Stimulated activated CD4-positive, alpha-beta T cell treated with anti-CD3 and anti-CD28 coated beads, Interleukin-2, amount 100 ng/mL, for 24 hours (primary cell): Measurements from ENCODE around the gene ATP4A.
A peak's percentile ranks its signal among the peaks of the same experiment; 100 is the strongest.

ENCODE experiments used
- DNase-seq, 2 donors: peaks; one replicate each; pipeline ENCODE4 v3.0.0-alpha.2; 2020

The ATP4A gene

DNA sequence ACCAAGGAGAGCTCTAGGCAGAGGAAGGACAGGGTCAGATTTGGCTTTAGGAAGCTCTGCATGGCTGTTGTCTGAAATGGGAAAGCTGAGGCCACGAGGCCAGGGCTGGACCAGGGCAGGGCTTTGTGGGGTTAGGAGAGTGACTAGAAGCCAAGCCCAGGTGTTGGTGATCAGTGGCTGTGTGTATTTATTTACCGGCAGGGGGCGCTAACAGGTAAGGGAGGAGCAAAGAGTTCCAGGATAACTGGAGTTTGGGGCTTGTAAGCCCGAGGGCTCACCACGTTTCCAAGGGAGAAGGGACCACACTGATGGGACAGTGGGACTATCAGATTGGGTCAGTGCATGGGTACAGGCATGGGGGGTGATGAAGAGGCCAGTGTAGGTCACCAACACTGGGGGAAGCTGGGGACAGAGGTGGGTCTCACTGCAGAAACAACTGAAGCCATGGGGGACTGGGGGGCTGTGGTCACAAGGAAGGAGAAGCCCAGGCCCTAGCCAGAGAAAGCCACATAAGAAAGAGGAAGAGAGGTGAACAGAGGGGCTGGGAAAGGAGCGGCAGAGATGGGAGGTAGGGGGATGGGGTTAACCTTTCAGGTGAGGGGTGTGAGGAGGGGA is 14.2 kb downstream of the ATP4A start:
- peak; percentile 51 to 60 for DNase-seq

GRCh38 chr19:35546532-35546931 is 16.9 kb downstream of the ATP4A start:
- DNase-seq: no peak

- peak; percentile 69 to 81 for DNase-seq
These were observed 17.5 kb downstream of the ATP4A start for GRCh38 chr19:35545855-35546381.

- DNase-seq: peak; percentile 82 to 92
These were observed 18.2 kb downstream of the ATP4A start, which contains the start of gene TMEM147 for GRCh38 chr19:35545001-35545854. TMEM147 (plus strand) TSS chr19:35545626; CDS start chr19:35545740, 114 bp downstream.

DNA sequence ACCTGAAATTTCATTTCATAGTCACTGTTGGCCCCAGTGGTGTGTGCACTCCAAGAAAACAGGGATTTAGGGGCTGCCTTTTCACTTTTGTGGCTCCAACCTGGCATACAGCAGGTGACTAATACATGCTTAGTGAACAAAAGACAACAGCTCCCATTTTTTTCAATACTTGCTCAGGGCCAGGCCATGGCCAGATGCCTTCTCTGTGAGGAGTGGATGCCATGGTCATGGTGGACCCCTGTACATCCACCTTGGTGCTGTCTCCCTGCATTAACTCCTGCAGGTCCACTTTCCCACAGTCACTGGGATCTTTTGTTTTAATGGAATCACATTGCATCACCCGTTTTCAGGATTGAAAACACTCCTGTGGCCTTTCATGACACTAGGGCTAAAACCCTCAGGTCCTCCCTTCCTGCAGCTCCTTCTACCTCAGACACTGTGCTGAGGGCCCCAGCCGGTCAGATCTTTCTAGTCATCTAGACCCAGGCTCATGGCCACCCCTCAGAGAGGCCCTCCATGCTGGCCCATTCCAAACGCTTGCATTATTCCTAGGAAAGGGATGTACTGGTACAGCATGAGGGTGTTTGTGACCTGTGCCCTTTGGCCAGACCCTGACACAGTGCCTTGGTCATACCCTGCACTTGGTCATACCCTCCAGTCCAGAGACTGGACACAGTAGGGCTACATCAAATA is 19.2 kb downstream of the ATP4A start:
- DNase-seq: no peak

- no peak for DNase-seq
These were observed 20.0 kb downstream of the ATP4A start for GRCh38 chr19:35543280-35544109.

GRCh38 chr19:35542209-35542608 is 21.2 kb downstream of the ATP4A start:
- DNase-seq: no peak

DNA sequence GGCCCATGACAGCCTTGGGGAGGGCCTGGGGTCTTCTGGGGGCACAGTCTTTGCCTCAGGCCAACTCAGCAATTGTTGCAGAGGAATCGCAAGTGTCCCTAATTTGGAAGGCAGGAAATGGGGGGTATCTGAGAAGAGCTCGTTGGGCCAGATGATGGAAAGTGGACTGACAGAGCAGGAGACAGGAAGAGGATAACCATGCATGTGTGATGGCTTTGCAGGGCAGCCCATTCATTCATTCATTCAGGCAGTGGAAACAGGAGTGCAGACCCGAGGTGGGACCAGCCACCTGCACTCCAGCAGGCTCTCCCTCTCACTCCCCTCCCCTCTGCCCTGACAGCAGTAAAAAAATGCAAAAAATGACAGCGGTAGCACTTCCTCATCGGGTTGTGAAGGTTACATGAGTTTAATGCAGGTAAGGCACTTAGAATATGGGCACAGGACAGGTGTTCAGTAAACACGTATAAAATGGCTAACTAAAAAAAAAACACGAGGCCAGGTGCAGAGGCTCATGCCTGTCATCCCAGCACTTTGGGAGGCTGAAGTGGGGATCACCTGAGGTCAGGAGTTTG is 23.0 kb downstream of the ATP4A start:
- DNase-seq: no peak

- DNase-seq: no peak
These were observed 23.6 kb downstream of the ATP4A start for GRCh38 chr19:35539850-35540249.

GRCh38 chr19:35539314-35539713 is 24.1 kb downstream of the ATP4A start:
- DNase-seq: no peak

DNA sequence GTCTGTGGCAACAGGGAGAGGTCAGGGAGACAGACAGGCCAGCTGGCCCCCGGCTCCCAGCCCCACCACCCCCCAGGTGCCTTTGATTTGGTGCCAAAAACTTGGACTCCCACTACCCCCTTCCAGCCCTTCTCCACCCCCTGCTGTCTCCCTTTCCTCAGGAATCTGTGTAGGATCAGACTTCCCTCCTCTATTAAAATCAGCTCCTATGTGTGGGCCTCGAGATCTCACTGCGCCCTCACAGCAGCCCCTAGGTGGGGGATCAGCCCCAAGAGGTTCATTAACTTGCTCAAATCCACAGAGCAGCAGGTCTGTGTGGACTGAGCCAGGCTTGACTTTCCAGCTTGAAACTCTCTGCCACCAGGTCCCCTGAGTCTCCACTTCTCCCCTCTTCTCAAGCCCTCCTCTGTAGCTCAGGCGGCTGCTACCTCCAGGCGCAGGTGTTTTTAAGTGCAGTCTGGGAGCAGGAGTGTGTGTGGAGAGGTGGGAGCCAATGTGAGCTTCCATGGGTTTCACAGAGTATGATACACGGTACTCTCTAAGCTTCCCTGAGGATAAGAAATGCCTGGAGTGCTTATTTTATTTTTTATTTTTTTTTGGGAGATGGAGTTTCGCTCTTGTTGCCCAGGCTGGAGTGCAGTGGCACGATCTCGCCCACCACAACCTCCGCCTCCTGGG is 28.5 kb downstream of the ATP4A start:
- no peak for DNase-seq

DNA sequence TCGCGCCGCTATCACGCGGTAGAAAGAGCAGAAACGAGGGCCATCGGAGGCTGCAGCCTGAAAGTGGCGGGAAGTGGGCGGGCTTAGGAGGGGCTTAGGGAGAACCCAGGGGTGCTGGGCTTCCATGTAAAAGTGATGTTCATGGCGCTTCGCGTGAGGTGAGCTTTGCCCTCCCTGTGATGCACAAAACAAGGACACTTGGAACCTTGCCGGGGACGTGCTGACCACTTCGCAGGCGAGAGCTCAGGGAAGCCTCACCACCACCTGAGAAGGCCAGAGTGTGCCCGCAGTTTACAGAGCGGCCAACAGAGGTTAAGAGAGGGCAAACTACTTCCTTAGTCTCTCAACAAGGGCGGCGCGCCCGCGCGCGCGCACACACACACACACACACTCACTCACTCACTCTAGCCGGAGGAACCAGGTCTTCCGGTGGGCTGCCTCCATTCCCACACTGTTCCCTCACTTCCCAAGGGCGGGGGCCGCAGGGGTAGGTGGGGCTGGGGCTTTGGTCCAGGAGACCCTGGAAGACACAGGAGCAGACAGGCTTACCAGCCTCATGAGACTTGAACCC is 29.6 kb downstream of the ATP4A start:
- peak; percentile 28 to 42 for DNase-seq

- DNase-seq: no peak
These were observed 30.1 kb downstream of the ATP4A start, which contains the start of gene GAPDHS for GRCh38 chr19:35533201-35533821. GAPDHS (plus strand) TSS chr19:35533456; CDS start chr19:35533528, 72 bp downstream.

- no peak for DNase-seq
These were observed 32.2 kb downstream of the ATP4A start for GRCh38 chr19:35531291-35531690.

DNA sequence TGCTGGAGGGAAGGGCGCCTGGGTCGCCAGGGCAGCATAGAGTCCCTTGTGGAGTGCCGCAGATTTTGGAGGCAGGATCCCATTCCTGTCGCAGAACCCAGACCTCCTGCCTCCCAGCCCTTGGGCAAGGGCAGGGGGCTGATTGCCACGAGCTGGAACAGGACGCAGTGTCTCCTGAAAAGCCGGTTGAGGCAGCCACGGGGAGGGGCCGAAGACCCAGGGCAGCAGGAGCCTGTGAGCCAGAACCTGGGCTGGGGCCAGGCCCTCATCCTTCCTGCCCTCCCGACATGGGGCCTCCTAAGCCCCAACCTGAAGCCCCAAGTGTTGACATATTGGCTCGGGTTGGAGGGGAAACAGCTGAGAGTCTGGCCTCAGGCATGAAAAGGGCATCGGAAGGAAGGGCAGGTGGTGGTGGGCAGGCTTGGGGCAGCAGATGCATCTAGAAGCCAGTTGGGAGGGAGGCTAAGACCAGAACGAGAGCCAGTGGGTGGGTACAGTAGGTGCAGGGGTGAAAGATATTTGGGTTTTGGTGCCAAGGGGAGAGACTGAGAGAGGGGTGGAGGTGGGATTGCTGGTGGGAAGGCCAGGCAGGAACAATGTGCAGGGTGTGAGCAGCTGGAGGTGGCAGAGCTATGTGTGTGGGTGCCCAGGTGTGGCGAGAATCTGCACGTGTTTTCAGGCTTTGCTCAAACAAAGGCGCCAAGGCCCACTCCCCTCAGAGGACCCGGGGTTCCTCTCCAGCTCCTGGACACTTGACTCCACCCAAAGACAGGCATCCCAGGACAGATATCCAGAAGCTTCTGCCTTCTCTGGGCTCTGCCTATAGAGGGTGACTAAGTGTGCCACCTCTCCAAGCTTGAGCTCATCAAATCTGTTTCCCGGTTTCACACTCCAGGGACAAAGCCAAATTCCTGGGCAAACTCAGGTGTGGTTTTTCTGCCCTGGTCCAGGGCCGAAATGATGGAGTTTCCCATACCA is 33.9 kb downstream of the ATP4A start:
- DNase-seq: no peak

DNA sequence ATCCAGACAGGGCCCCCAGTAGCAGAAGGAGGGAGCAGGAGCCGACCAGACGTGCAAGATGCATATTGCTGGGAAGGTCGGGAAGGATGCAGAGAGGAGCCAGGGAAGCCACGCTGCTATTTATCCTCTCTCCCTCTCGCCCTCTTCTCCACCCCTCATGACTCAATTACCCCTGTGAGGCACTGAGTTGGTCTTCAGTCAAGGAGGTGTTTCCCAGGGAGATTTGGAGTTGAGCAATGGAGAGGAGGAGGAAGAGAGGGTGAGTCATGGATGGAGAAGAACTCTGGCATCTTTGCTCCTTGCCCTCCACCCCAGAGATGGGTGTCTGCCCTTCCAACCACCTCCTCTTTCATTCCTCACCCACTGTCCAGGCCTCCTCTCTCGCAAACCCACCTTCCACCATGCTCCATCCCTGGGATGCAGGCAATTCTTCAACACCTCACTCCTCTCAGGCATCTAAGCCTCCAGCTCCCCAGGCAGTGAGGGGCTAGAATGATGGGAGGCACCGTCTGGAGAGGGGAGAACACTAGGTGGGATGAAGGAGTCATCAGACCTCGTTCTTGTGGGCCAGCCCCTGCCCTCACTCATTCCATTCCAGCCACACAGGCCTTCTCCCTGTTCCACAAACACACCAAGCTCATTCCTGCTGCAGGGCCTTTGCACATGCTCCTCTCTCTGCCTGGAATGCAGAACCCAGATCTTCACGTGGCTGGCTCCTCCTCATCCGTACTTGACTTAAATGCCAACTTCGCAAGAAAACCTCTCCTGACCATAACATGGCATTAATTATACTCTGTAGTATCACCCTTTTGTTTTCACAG is 35.0 kb downstream of the ATP4A start, which contains the start of gene SBSN:
TSS of gene SBSN (minus strand) at position 94 of the 821 bp plus-strand sequence. CDS start at position 64, 30 bp downstream.
- DNase-seq: no peak

GRCh38 chr19:35525873-35526272 is 37.6 kb downstream of the ATP4A start:
- no peak for DNase-seq

GRCh38 chr19:35524181-35524837 is 39.1 kb downstream of the ATP4A start:
- no peak for DNase-seq
